Lower lobe of right lung (tissue), 2 donors: Measurements from ENCODE around the gene RAI14. TPM values are rescaled to one million over a fixed set of nuclear protein-coding genes. Genes with fewer than 3 reads are reported as not detected.

Experiments
- ATAC-seq, 2 donors: fragments of 200-7000 bp; cut with Tn5 transposase; one replicate each; pipeline ENCODE4 v1.9.1; 2020 to 2022; ENCODE audit warnings: mild to moderate bottlenecking in 2 of 2, moderate library complexity in 2 of 2
- DNase-seq: peaks from one replicate; pipeline ENCODE4 v3.0.0-alpha.2; 2020
- H3K27ac ChIP-seq: fragments of 200-600 bp; one replicate; pipeline ENCODE4 v1.8.0; 2022
- H3K27me3 ChIP-seq: fragments of 200-600 bp; one replicate; pipeline ENCODE4 v1.8.0; 2022; ENCODE audit warnings: low read depth
- H3K36me3 ChIP-seq: fragments of 200-600 bp; one replicate; pipeline ENCODE4 v1.8.0; 2022; ENCODE audit warnings: mild to moderate bottlenecking
- H3K4me1 ChIP-seq: fragments of 200-600 bp; one replicate; pipeline ENCODE4 v1.8.0; 2022
- H3K4me3 ChIP-seq: fragments of 200-600 bp; one replicate; pipeline ENCODE4 v1.8.0; 2022; ENCODE audit warnings: mild to moderate bottlenecking
- H3K9me3 ChIP-seq: fragments of 200-600 bp; one replicate; pipeline ENCODE4 v1.8.0; 2022
- intact Hi-C: fragments of 100-400 bp; cut with DNase I; formaldehyde crosslinking; loops from one replicate; pipeline ENCODE4 v1.11.0; 2022
- total RNA-seq: library from RNA; stranded (reverse); fragmentation: NEBNext Ultra II Directional; extraction: Animal tissue kit (Norgen Biotek cat#: 25700); gene quantifications from one replicate; pipeline ENCODE4 v1.2.1, GENCODE V29; 2021
- TF ChIP-seq, protein P1 (sequence below): fragments of 200-600 bp; IDR thresholded peaks from one replicate; pipeline ENCODE4 v1.8.0; 2022; ENCODE audit warnings: antibody characterized with exemption, mild to moderate bottlenecking
- donor health status: DM: no; HTN: yes; CAD: no; lungs with severe emphysema.

RAI14 gene
- total RNA-seq, 1 donor from 2014 or later: 66.8 TPM

DNA sequence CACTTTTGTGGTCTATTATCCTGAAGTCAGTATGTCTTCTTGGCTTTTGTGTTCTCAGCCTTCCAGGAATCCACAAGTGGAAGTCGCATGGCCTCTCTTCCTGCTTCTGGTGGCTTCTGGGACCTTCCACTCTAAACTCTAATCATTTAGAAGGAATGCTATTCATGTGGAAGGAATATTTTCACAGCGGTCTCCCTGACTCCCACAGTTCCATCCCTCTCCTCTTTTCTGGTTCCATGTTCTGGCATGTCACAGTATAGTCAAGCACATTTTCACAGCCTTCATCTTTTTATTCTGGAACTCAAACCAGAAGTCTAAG, 7.3 kb upstream of the RAI14 start:
- intact Hi-C loops: no loop called here
- no peaks in the 10 kb centered on the region for H3K27me3 ChIP-seq
- no peaks in the 10 kb centered on the region for H3K9me3 ChIP-seq
- H3K27ac ChIP-seq: no peak overlapping the region
- no peaks in the 10 kb centered on the region for H3K36me3 ChIP-seq
- ATAC-seq (peak in 1 of 2 donors; percentile 68), DNase-seq (no peak)
- H3K4me1 ChIP-seq: no peaks in the 10 kb centered on the region
- TF ChIP-seq, protein P1, sequence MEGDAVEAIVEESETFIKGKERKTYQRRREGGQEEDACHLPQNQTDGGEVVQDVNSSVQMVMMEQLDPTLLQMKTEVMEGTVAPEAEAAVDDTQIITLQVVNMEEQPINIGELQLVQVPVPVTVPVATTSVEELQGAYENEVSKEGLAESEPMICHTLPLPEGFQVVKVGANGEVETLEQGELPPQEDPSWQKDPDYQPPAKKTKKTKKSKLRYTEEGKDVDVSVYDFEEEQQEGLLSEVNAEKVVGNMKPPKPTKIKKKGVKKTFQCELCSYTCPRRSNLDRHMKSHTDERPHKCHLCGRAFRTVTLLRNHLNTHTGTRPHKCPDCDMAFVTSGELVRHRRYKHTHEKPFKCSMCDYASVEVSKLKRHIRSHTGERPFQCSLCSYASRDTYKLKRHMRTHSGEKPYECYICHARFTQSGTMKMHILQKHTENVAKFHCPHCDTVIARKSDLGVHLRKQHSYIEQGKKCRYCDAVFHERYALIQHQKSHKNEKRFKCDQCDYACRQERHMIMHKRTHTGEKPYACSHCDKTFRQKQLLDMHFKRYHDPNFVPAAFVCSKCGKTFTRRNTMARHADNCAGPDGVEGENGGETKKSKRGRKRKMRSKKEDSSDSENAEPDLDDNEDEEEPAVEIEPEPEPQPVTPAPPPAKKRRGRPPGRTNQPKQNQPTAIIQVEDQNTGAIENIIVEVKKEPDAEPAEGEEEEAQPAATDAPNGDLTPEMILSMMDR: no peak
- no peak overlapping the region for H3K4me3 ChIP-seq

DNA sequence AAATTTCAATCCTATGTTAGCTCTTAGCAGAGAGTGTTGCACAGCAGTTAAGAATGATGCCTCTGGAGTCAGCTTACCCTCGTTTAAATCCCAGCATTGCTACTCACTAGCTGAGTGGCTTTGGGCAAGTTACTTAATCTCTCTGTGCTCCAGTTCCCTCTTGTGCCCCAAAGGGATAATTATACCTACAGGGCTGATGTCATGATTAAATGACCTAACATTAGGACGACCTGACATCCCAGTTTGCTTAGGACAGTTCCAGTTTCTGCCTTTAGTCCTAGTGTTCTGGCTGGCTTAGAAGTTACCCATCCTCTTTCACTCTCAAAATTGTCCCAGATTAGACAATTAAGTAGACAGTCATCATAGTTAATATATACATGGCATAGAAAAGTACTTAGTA, 4.3 kb upstream of the RAI14 start:
- DNase-seq (no peak), ATAC-seq (no peak)
- H3K4me1 ChIP-seq: peaks cover 11% of the 10 kb centered on the region
- H3K4me3 ChIP-seq: no peak overlapping the region
- H3K27me3 ChIP-seq: peaks cover 3% of the 10 kb centered on the region
- H3K36me3 ChIP-seq: no peaks in the 10 kb centered on the region
- TF ChIP-seq, protein P1: no peak
- H3K27ac ChIP-seq: no peak overlapping the region
- intact Hi-C loops: no loop called here
- H3K9me3 ChIP-seq: no peaks in the 10 kb centered on the region

DNA sequence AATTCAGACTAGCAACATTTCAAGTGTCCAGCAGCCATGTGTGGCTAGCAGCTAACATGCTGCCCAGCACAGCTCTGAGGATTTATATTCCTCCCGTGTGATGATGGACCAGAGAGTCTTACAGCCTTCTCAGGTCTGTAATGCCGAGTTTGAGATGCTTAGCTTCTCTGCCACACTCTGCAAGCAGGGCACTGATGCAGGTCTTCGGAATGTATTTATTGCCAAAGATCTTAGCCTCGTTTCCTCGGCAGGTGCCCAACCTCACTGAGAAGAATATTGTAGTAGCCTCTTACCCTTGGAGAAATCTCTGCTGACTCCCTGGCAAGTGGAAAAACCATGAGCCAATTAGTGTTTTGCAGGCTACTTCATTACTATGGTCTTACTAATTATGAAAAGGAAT, 3.7 kb upstream of the RAI14 start:
- Histone ChIP-seq H3K4me1 (peaks cover 11% of the 10 kb centered on the region), H3K9me3 (no peaks in the 10 kb centered on the region), H3K27me3 (peaks cover 7% of the 10 kb centered on the region), H3K27ac (no peak overlapping the region), H3K36me3 (no peaks in the 10 kb centered on the region), H3K4me3 (no peak overlapping the region)
- TF ChIP-seq, protein P1: no peak
- DNase-seq: no peak
- ATAC-seq: no peak
- intact Hi-C loops: no loop called here

DNA sequence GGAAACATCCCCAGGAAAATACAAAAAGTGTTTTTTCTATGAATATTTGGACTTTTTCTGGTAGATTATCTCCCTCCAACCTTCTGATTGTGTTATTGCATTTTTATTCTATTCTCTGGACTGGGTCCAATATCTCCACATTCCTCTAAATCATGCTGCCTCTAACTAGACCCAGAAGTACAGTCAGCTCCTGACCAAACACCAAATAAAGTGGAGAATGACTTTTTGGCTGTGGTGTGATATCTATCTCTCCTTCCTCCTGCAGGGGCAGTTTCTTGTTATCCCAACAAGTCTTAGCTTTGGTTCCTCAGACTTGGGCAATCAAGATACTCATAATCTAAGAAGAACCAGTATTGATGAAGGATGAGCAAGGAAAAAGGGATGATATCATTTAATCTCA, 3.2 kb upstream of the RAI14 start:
- ATAC-seq (no peak), DNase-seq (no peak)
- Histone ChIP-seq H3K27ac (no peak overlapping the region), H3K27me3 (peaks cover 7% of the 10 kb centered on the region), H3K4me3 (no peak overlapping the region), H3K36me3 (no peaks in the 10 kb centered on the region), H3K9me3 (no peaks in the 10 kb centered on the region), H3K4me1 (peaks cover 11% of the 10 kb centered on the region)
- intact Hi-C loops: no loop called here
- TF ChIP-seq, protein P1: no peak

DNA sequence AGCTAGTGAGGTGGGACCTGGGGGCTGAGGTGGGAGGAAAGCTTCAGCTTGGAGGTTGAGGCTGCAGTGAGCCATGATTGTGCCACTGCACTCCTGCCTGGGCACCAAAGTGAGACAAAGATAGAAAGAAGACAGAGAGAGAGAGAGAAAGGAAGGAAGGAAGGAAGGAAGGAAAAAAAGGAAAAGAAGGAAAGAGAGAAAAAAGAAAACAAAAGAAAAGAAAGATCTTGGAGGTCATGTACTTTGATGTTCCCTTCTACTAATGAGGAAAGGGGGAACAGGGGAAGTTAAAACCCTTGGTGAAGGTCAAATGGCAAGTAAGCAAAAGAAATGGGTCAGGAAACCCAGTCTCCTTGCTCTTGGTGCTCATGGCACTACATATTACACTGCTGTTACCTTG, 2.4 kb upstream of the RAI14 start:
- ATAC-seq: no peak
- peaks cover 19% of the 10 kb centered on the region for H3K4me1 ChIP-seq
- intact Hi-C loops: no loop called here

More for the DNA sequence above, 2.4 kb upstream of the RAI14 start:
- Histone ChIP-seq H3K9me3 (no peaks in the 10 kb centered on the region), H3K27ac (no peak overlapping the region), H3K4me3 (no peak overlapping the region), H3K27me3 (peaks cover 7% of the 10 kb centered on the region), H3K36me3 (no peaks in the 10 kb centered on the region)
- no peak for DNase-seq
- TF ChIP-seq, protein P1: no peak
